ENCODE measurements around the gene GPSM1. TPM values are rescaled to one million over a fixed set of nuclear protein-coding genes. Genes with fewer than 3 reads are reported as not detected.
"Not testable (repeated sequence)": the region's sequence is repeated elsewhere in the genome, so short reads cannot be mapped to it uniquely, and the experiment has no call there.

The GPSM1 gene
- total RNA-seq, 1 donor from 2014 or later, result 4.8 TPM

GRCh38 chr9:136316896-136317676 lies 10.3 kb upstream of the GPSM1 start:
- DNase-seq (ENCODE audit: low spot score), result no peak

GRCh38 chr9:136317695-136318094 lies 9.6 kb upstream of the GPSM1 start:
- ATAC-seq (no peak), DNase-seq (ENCODE audit: low spot score) (no peak)

More at GRCh38 chr9:136316896-136317676, 10.3 kb upstream of the GPSM1 start:
- no peak for ATAC-seq

- no peak for DNase-seq (ENCODE audit: low spot score)
- no peak for ATAC-seq
Observed at GRCh38 chr9:136318111-136318775, 9.1 kb upstream of the GPSM1 start.

- DNase-seq (ENCODE audit: low spot score) (no peak), ATAC-seq (no peak)
Observed at GRCh38 chr9:136318776-136319241, 8.5 kb upstream of the GPSM1 start.

- DNase-seq (ENCODE audit: low spot score); ATAC-seq: not testable (repeated sequence)
Observed at GRCh38 chr9:136319244-136319643, 8.1 kb upstream of the GPSM1 start.

- ATAC-seq; DNase-seq (ENCODE audit: low spot score): not testable (repeated sequence)
Observed at GRCh38 chr9:136319955-136320354, 7.4 kb upstream of the GPSM1 start.

- ATAC-seq; DNase-seq (ENCODE audit: low spot score): not testable (repeated sequence)
Observed at GRCh38 chr9:136320972-136321371, 6.4 kb upstream of the GPSM1 start.

- DNase-seq (ENCODE audit: low spot score) (no peak), ATAC-seq (no peak)
Observed at GRCh38 chr9:136321561-136321960, 5.8 kb upstream of the GPSM1 start.

GRCh38 chr9:136322756-136323330 lies 4.5 kb upstream of the GPSM1 start:
- ATAC-seq (no peak), DNase-seq (ENCODE audit: low spot score) (no peak)

GRCh38 chr9:136323371-136323789 lies 4.0 kb upstream of the GPSM1 start:
- ATAC-seq, result no peak
- no peak for DNase-seq (ENCODE audit: low spot score)

- DNase-seq (ENCODE audit: low spot score) (no peak), ATAC-seq (no peak)
Observed at GRCh38 chr9:136324501-136325300, 2.6 kb upstream of the GPSM1 start.

- DNase-seq (ENCODE audit: low spot score) (no peak), ATAC-seq (no peak)
Observed at GRCh38 chr9:136325358-136325757, 2.0 kb upstream of the GPSM1 start.

- DNase-seq (ENCODE audit: low spot score) (no peak), ATAC-seq (no peak)
Observed at GRCh38 chr9:136326061-136326760, 1.1 kb upstream of the GPSM1 start.

- no peak for DNase-seq (ENCODE audit: low spot score)
- ATAC-seq, result no peak
Observed at GRCh38 chr9:136326761-136327303, 507 bp upstream of the GPSM1 start.

- ATAC-seq (no peak), DNase-seq (ENCODE audit: low spot score) (no peak)
Observed at GRCh38 chr9:136328011-136328621, 777 bp downstream of the GPSM1 start.

GRCh38 chr9:136328622-136329041 lies 1.3 kb downstream of the GPSM1 start:
- ATAC-seq (no peak), DNase-seq (ENCODE audit: low spot score) (no peak)

GRCh38 chr9:136329211-136329627 lies 1.9 kb downstream of the GPSM1 start:
- no peak for DNase-seq (ENCODE audit: low spot score)
- no peak for ATAC-seq

- no peak for ATAC-seq
- DNase-seq (ENCODE audit: low spot score), result no peak
Observed at GRCh38 chr9:136329636-136330405, 2.5 kb downstream of the GPSM1 start.
